Measurements from ENCODE around the gene HDAC4. TPM values are rescaled to one million over a fixed set of nuclear protein-coding genes. Genes with fewer than 3 reads are reported as not detected.

Gene HDAC4
- total RNA-seq, 1 donor from 2014 or later: 6.8 TPM

- no peak for DNase-seq (ENCODE audit: low read depth, low spot score)
These were observed 72.2 kb downstream of the HDAC4 start for GRCh38 chr2:239328351-239329191.

- DNase-seq (ENCODE audit: low read depth, low spot score): no peak
These were observed 73.1 kb downstream of the HDAC4 start for GRCh38 chr2:239327536-239328350.

GRCh38 chr2:239326831-239327535 is 73.8 kb downstream of the HDAC4 start:
- DNase-seq (ENCODE audit: low read depth, low spot score): no peak

GRCh38 chr2:239324456-239324855 is 76.4 kb downstream of the HDAC4 start:
- DNase-seq (ENCODE audit: low read depth, low spot score): no peak

GRCh38 chr2:239323447-239323846 is 77.4 kb downstream of the HDAC4 start:
- DNase-seq (ENCODE audit: low read depth, low spot score): no peak

GRCh38 chr2:239322416-239323086 is 78.3 kb downstream of the HDAC4 start:
- DNase-seq (ENCODE audit: low read depth, low spot score): no peak

- no peak for DNase-seq (ENCODE audit: low read depth, low spot score)
These were observed 79.0 kb downstream of the HDAC4 start for GRCh38 chr2:239321596-239322415.

- DNase-seq (ENCODE audit: low read depth, low spot score): no peak
These were observed 81.8 kb downstream of the HDAC4 start for GRCh38 chr2:239318790-239319661.

GRCh38 chr2:239318151-239318611 is 82.6 kb downstream of the HDAC4 start:
- DNase-seq (ENCODE audit: low read depth, low spot score): no peak

- no peak for DNase-seq (ENCODE audit: low read depth, low spot score)
These were observed 84.0 kb downstream of the HDAC4 start for GRCh38 chr2:239316562-239317465.

- DNase-seq (ENCODE audit: low read depth, low spot score): no peak
These were observed 85.5 kb downstream of the HDAC4 start for GRCh38 chr2:239315308-239315707.

GRCh38 chr2:239313776-239314175 is 87.0 kb downstream of the HDAC4 start:
- DNase-seq (ENCODE audit: low read depth, low spot score): no peak

GRCh38 chr2:239312741-239313667 is 87.8 kb downstream of the HDAC4 start:
- DNase-seq (ENCODE audit: low read depth, low spot score): no peak

- no peak for DNase-seq (ENCODE audit: low read depth, low spot score)
These were observed 88.7 kb downstream of the HDAC4 start for GRCh38 chr2:239312081-239312511.

GRCh38 chr2:239311132-239312040 is 89.4 kb downstream of the HDAC4 start:
- DNase-seq (ENCODE audit: low read depth, low spot score): no peak
